ENCODE measurements around the gene JPH4. TPM values are rescaled to one million over a fixed set of nuclear protein-coding genes. Genes with fewer than 3 reads are reported as not detected.

JPH4 gene
- total and polyA plus RNA-seq, 2 of the 8 experiments (the other 6 are each of a cell fraction or from before 2014, with no cell fraction given): 23.9 to 46.7 TPM

DNA sequence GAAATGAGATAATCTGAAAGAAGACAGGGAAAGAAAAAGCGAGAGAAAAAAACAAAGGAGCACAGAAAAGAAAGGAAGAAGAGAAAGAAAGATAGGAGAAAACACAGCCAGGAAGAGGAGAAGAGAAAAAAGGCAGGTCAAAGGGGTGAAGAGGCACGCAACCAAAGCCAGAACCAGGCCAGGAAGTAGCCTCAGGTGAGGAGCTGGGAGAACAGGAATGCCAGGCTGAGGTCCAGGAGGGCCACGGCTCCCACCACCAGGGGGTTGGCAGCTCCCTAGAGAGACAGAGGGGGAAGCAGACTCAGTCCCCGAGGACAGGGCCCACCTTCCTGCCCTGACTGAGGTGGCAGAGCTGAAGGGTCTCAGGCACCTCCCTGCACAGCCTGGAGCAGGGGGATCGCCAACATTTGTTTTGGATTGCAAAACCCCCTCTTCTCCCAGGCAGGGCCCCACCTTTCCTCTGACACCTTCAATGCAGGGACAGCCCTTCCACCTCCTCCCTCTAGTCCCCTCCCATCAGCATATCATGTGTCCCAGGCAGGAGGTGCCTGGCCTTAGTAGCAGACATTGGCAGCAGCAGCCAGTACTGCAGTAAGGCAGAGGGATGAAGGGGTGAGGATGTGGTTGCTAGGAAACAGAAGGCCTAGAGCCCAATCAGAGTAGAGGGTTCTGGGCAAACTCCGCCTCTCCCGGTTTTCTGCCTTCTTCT lies 9.0 kb downstream of the JPH4 start:
- H3K4me2 ChIP-seq (ENCODE audit: insufficient read depth in 1 of 2, low read depth in 2 of 2, low read length in 2 of 2): peak overlapping the region in 1 of 2 experiments; percentile 2; a peak in 2 of 4 replicates
- CTCF ChIA-PET (ENCODE audit: partially characterized antibody): interaction anchor here (0.8 to 70.5 kb wide), 9 partner anchors 9 to 348 kb away, joined by 3 to 2092 read pairs (median 4); partner anchors contain the start of genes JPH4 and NGDN
- no peak overlapping the region for H3K9ac ChIP-seq (replicated peaks in 1 of 4; ENCODE audit: extremely low read depth in 1 of 4, low read depth in 3 of 4, low read length in 3 of 4)

More for the DNA sequence above, 9.0 kb downstream of the JPH4 start:
- H2BK120ac ChIP-seq (replicated peaks; ENCODE audit: low read depth, low read length): no peak overlapping the region
- H3K23ac ChIP-seq (ENCODE audit: insufficient read length): no peak overlapping the region
- no peaks in the 10 kb centered on the region for H3K27me3 ChIP-seq (replicated peaks in 1 of 4; ENCODE audit: control insufficient read depth in 3 of 4, extremely low read depth in 1 of 4, insufficient read depth in 3 of 4, low read length in 3 of 4)
- H2BK12ac ChIP-seq (ENCODE audit: low read depth, low read length): no peak overlapping the region
- peaks cover 8 to 21% (median 11%) of the 10 kb centered on the region in 4 experiments for H3K4me1 ChIP-seq (replicated peaks in 1 of 4; ENCODE audit: control insufficient read depth in 3 of 4, insufficient read depth in 4 of 4, low read length in 3 of 4)
- no peak overlapping the region; a peak in 1 of 8 replicates for H3K4me3 ChIP-seq (ENCODE audit: extremely low read depth in 1 of 4, insufficient read depth in 2 of 4, low read depth in 3 of 4, low read length in 4 of 4)
- peaks cover 9% of the 10 kb centered on the region; the same call in 1 of the 2 replicates for H3K23me2 ChIP-seq (ENCODE audit: low read depth, low read length)
- H3K56ac ChIP-seq (replicated peaks; ENCODE audit: insufficient read length, low read depth, low read length): no peak overlapping the region
- H3K9me3 ChIP-seq (ENCODE audit: insufficient read depth in 2 of 2, low read depth in 1 of 2, low read length in 1 of 2): no peaks in the 10 kb centered on the region
- no peaks in the 10 kb centered on the region for H3K79me1 ChIP-seq (ENCODE audit: low read depth, low read length)
- no peak overlapping the region for H2BK20ac ChIP-seq (ENCODE audit: low read length)
- no peak overlapping the region for H4K8ac ChIP-seq (ENCODE audit: extremely low read depth, insufficient read depth, low read length)
- no peak overlapping the region for H3K27ac ChIP-seq (ENCODE audit: low read depth, low read length)
- FAIRE-seq (peak; percentile 48), DNase-seq (ENCODE audit: low read depth in 1 of 2, low spot score in 2 of 2) (no peak)
- H3K79me2 ChIP-seq (ENCODE audit: control insufficient read depth in 1 of 2, insufficient read depth in 2 of 2, low read length in 2 of 2): no peaks in the 10 kb centered on the region
- no peak overlapping the region for H4K5ac ChIP-seq (ENCODE audit: insufficient read length, low read depth, low read length)
- no peak overlapping the region for H2BK5ac ChIP-seq (ENCODE audit: low read depth, low read length)
- H3K4ac ChIP-seq (replicated peaks; ENCODE audit: insufficient read length, low read depth, low read length): no peak overlapping the region
- H4K20me1 ChIP-seq (replicated peaks in 1 of 2; ENCODE audit: control insufficient read depth in 1 of 2, insufficient read depth in 2 of 2, low read length in 2 of 2): peaks cover 0 to 5% of the 10 kb centered on the region in 2 experiments
- no peak overlapping the region for H3K18ac ChIP-seq (ENCODE audit: extremely low read depth, low read length)
- H2AFZ ChIP-seq (ENCODE audit: low read length): no peak overlapping the region
- no peak overlapping the region for H2BK15ac ChIP-seq (ENCODE audit: low read length)
- H3K14ac ChIP-seq (ENCODE audit: insufficient read length): no peak overlapping the region
- 69% methylated on average over 7 of the region's 7 CpGs; no CpG with 5 or more reads in 1 of the 2 experiments for WGBS, 2 experiments (ENCODE audit: extremely low coverage in 1 of 2, insufficient coverage in 1 of 2, insufficient read length in 1 of 2, insufficient replicate concordance in 2 of 2, low coverage in 1 of 2, low lambda C conversion rate in 2 of 2, missing lambda C conversion rate in 1 of 2)
- H2AK5ac ChIP-seq (ENCODE audit: low read depth, low read length): no peak overlapping the region
- no peak overlapping the region for H4K91ac ChIP-seq (replicated peaks; ENCODE audit: insufficient read length, low read length)
- H3K36me3 ChIP-seq (ENCODE audit: control insufficient read depth in 2 of 4, insufficient read depth in 4 of 4, low read length in 3 of 4): peaks cover 2 to 7% (median 5%) of the 10 kb centered on the region in 4 experiments; a peak in 3 of 8 replicates
- POLR2A ChIA-PET (ENCODE audit: partially characterized antibody): interaction anchor here (0.6 to 52.7 kb wide), 8 partner anchors 11 to 643 kb away, joined by 3 to 1523 read pairs (median 8); partner anchors contain the start of genes THTPA and ZFHX2

Data from H1 (cell line).